ENCODE measurements around the gene DYRK1A. TPM values are rescaled to one million over a fixed set of nuclear protein-coding genes. Genes with fewer than 3 reads are reported as not detected.
A peak's percentile ranks its signal among the peaks of the same experiment; 100 is the strongest.

DYRK1A gene
- total and polyA plus RNA-seq, 11 donors = 24.5 to 96.6 (median 69.0) TPM

GRCh38 chr21:37452227-37452626 lies 85.7 kb downstream of the DYRK1A start:
- peak; percentile 85 to 93 (median 90) for ATAC-seq
- peak in 4 of 5 donors; percentile 54 to 72 (median 58) for DNase-seq
- peaks cover 0 to 4% (median 0%) of the 10 kb centered on the region in 12 donors for H3K9me3 ChIP-seq
- H3K27me3 ChIP-seq = no peaks in the 10 kb centered on the region
- H3K4me1 ChIP-seq = peaks cover 6 to 97% (median 76%) of the 10 kb centered on the region in 12 donors
- H3K36me3 ChIP-seq = peaks cover 0 to 8% (median 0%) of the 10 kb centered on the region in 9 donors
- peak overlapping the region; percentile 18 to 67 (median 50) for H3K27ac ChIP-seq
- 28 to 42% (median 28%) methylated on average over 4 of the region's 4 CpGs for WGBS, 4 donors
- intact Hi-C loops (cut with DNase I) = loop anchor here in 4 of 10 donors (5.0 to 10.0 kb wide), 2 partner anchors 110 to 187 kb away; partner anchors contain the start of gene VPS26C (in 4 of the 4)
- TF ChIP-seq POLR2A (IDR thresholded peaks at IDR 0.05) (no peak), CTCF (IDR thresholded peaks at IDR 0.05) (no peak)
- H3K4me3 ChIP-seq = no peak overlapping the region

DNA sequence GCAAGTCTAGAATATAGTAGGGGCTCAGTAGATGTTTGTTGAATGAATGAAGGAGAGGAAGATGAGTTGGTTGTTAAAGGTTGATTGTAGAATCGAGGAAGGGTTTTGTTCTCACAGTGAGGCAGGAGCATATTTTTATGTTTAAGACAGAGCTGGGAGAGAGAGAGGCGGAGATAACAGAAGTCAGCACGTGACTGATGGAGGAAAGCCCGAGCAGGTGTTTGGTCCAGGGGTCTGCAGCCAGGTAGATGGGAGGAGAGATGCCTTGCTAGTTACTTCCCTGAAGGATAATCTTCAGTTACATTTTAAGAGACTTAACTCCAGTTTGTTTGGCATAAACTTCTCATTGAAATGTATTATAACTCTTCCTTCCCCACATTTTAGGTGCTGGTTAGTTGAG lies 86.8 kb downstream of the DYRK1A start:
- no peak for DNase-seq
- intact Hi-C loops (cut with DNase I) = loop anchor here in 4 of 10 donors (5.0 to 10.0 kb wide), 2 partner anchors 109 to 189 kb away; partner anchors contain the start of gene VPS26C (in 4 of the 4)
- Histone ChIP-seq H3K27ac (peak overlapping the region in 9 of 12 donors; percentile 30 to 66 (median 51)), H3K4me1 (peaks cover 10 to 95% (median 79%) of the 10 kb centered on the region in 12 donors), H3K4me3 (no peak overlapping the region), H3K9me3 (peaks cover 0 to 4% (median 0%) of the 10 kb centered on the region in 12 donors), H3K27me3 (no peaks in the 10 kb centered on the region), H3K36me3 (peaks cover 0 to 8% (median 0%) of the 10 kb centered on the region in 9 donors)
- TF ChIP-seq POLR2A (IDR thresholded peaks at IDR 0.05) = no peak
- TF ChIP-seq CTCF (IDR thresholded peaks at IDR 0.05) = no peak
- 53 to 60% (median 56%) methylated on average over 4 of the region's 4 CpGs for WGBS, 4 donors
- ATAC-seq = no peak

GRCh38 chr21:37454869-37455503 lies 88.4 kb downstream of the DYRK1A start:
- no peaks in the 10 kb centered on the region for H3K27me3 ChIP-seq
- peaks cover 0 to 3% (median 0%) of the 10 kb centered on the region in 9 donors for H3K36me3 ChIP-seq
- peaks cover 0 to 4% (median 0%) of the 10 kb centered on the region in 12 donors for H3K9me3 ChIP-seq
- intact Hi-C loops (cut with DNase I) = loop anchor here in 4 of 10 donors (5.0 to 10.0 kb wide), 2 partner anchors 107 to 190 kb away; partner anchors contain the start of gene VPS26C (in 4 of the 4)
- no peak overlapping the region for H3K4me3 ChIP-seq
- DNase-seq = no peak
- WGBS, 4 donors = 17 to 44% (median 33%) methylated on average over 2 of the region's 2 CpGs
- H3K4me1 ChIP-seq = peaks cover 13 to 97% (median 88%) of the 10 kb centered on the region in 12 donors
- peak overlapping the region in 10 of 12 donors; percentile 3 to 61 (median 44) for H3K27ac ChIP-seq
- no peak for ATAC-seq
- TF ChIP-seq POLR2A (IDR thresholded peaks at IDR 0.05) (no peak), CTCF (IDR thresholded peaks at IDR 0.05) (no peak)

- Histone ChIP-seq H3K27me3 (no peaks in the 10 kb centered on the region), H3K4me1 (peaks cover 13 to 97% (median 87%) of the 10 kb centered on the region in 12 donors), H3K27ac (peak overlapping the region in 10 of 12 donors; percentile 3 to 61 (median 44)), H3K9me3 (peaks cover 0 to 4% (median 0%) of the 10 kb centered on the region in 12 donors), H3K36me3 (no peaks in the 10 kb centered on the region), H3K4me3 (no peak overlapping the region)
- DNase-seq (no peak), ATAC-seq (no peak)
- TF ChIP-seq POLR2A (IDR thresholded peaks at IDR 0.05) (no peak), CTCF (IDR thresholded peaks at IDR 0.05) (no peak)
- WGBS, 4 donors = 35 to 44% (median 37%) methylated on average over 7 of the region's 7 CpGs
- intact Hi-C loops (cut with DNase I) = loop anchor here in 4 of 10 donors (10.0 kb wide), 1 partner anchor 191 kb away; the partner anchor contains the start of gene VPS26C (in 4 of the 4)
These were observed 88.9 kb downstream of the DYRK1A start for GRCh38 chr21:37455504-37455911.

Measured in heart left ventricle (tissue), 16 donors.